ENCODE results near the gene ADGRV1.
"Not testable (repeated sequence)": the region's sequence is repeated elsewhere in the genome, so short reads cannot be mapped to it uniquely, and the experiment has no call there.

ADGRV1 gene

GRCh38 chr5:90987726-90988125, 429.1 kb downstream of the ADGRV1 start:
- DNase-seq (ENCODE audit: low read depth), result no peak

GRCh38 chr5:90991201-90991600, 432.6 kb downstream of the ADGRV1 start:
- DNase-seq (ENCODE audit: low read depth), result no peak

- no peak for DNase-seq (ENCODE audit: low read depth)
These were observed 436.2 kb downstream of the ADGRV1 start for GRCh38 chr5:90994796-90995195.

GRCh38 chr5:90996089-90996488, 437.5 kb downstream of the ADGRV1 start:
- DNase-seq (ENCODE audit: low read depth), result no peak

- no peak for DNase-seq (ENCODE audit: low read depth)
These were observed 438.5 kb downstream of the ADGRV1 start for GRCh38 chr5:90997082-90997481.

GRCh38 chr5:91000743-91001142, 442.1 kb downstream of the ADGRV1 start:
- no peak for DNase-seq (ENCODE audit: low read depth)

- no peak for DNase-seq (ENCODE audit: low read depth)
These were observed 448.1 kb downstream of the ADGRV1 start for GRCh38 chr5:91006713-91007112.

GRCh38 chr5:91007251-91007650, 448.7 kb downstream of the ADGRV1 start:
- DNase-seq (ENCODE audit: low read depth), result no peak

- no peak for DNase-seq (ENCODE audit: low read depth)
These were observed 449.3 kb downstream of the ADGRV1 start for GRCh38 chr5:91007780-91008402.

GRCh38 chr5:91010090-91010489, 451.5 kb downstream of the ADGRV1 start:
- no peak for DNase-seq (ENCODE audit: low read depth)

- no peak for DNase-seq (ENCODE audit: low read depth)
These were observed 452.4 kb downstream of the ADGRV1 start for GRCh38 chr5:91011029-91011428.

GRCh38 chr5:91012867-91013266, 454.3 kb downstream of the ADGRV1 start:
- not testable (repeated sequence) for DNase-seq (ENCODE audit: low read depth)

- DNase-seq (ENCODE audit: low read depth), result no peak
These were observed 457.7 kb downstream of the ADGRV1 start for GRCh38 chr5:91016322-91016721.

- DNase-seq (ENCODE audit: low read depth), result no peak
These were observed 458.5 kb downstream of the ADGRV1 start for GRCh38 chr5:91016954-91017700.

GRCh38 chr5:91018200-91018599, 459.6 kb downstream of the ADGRV1 start:
- no peak for DNase-seq (ENCODE audit: low read depth)

- no peak for DNase-seq (ENCODE audit: low read depth)
These were observed 460.2 kb downstream of the ADGRV1 start for GRCh38 chr5:91018712-91019371.

- no peak for DNase-seq (ENCODE audit: low read depth)
These were observed 461.6 kb downstream of the ADGRV1 start for GRCh38 chr5:91020065-91020800.

- DNase-seq (ENCODE audit: low read depth), result no peak
These were observed 463.9 kb downstream of the ADGRV1 start for GRCh38 chr5:91022518-91022917.

GRCh38 chr5:91024206-91024605, 465.6 kb downstream of the ADGRV1 start:
- no peak for DNase-seq (ENCODE audit: low read depth)

- no peak for DNase-seq (ENCODE audit: low read depth)
These were observed 466.1 kb downstream of the ADGRV1 start for GRCh38 chr5:91024727-91025126.

GRCh38 chr5:91025449-91025848, 466.9 kb downstream of the ADGRV1 start:
- DNase-seq (ENCODE audit: low read depth), result no peak

GRCh38 chr5:91025956-91026355, 467.4 kb downstream of the ADGRV1 start:
- no peak for DNase-seq (ENCODE audit: low read depth)

- DNase-seq (ENCODE audit: low read depth), result no peak
These were observed 467.9 kb downstream of the ADGRV1 start for GRCh38 chr5:91026466-91026865.

All from T-helper 22 cell (primary cell).